Endothelial cell of umbilical vein (primary cell): Measurements from ENCODE around the gene NPDC1. TPM values are rescaled to one million over a fixed set of nuclear protein-coding genes. Genes with fewer than 3 reads are reported as not detected.
"Not testable (repeated sequence)": the region's sequence is repeated elsewhere in the genome, so short reads cannot be mapped to it uniquely, and the experiment has no call there.

Experiments used
- BruUV-seq: library from RNA; stranded (reverse); fragments of 400-500 nt; replicated peaks from 2 replicates; lab custom pipeline; 2021; lab: Mats Ljungman, UMichigan
- CTCF ChIA-PET: fragments of 300-600, 350-600 bp; sonication (Branson Sonifier 250); formaldehyde crosslinking; loops from one replicate; lab custom pipeline; 2021; ENCODE audit warnings: antibody characterized with exemption, inconsistent platforms; lab: Charles Lee
- POLR2A ChIA-PET: fragments of 300-600, 350-600 bp; sonication (Branson Sonifier 250); formaldehyde crosslinking; loops from one replicate; lab custom pipeline; 2021; ENCODE audit warnings: antibody characterized with exemption, inconsistent platforms; lab: Charles Lee
- DNase-seq: peaks from one replicate; pipeline ENCODE4 v3.0.0-alpha.2; 2011; ENCODE audit warnings: low read depth, low spot score
- FAIRE-seq: peaks from 2 replicates; lab custom pipeline; 2011; peaks lifted over from hg19 to GRCh38; lab: Jason Lieb, UNC
- H2AFZ ChIP-seq: 2 replicates; pipeline ENCODE4 v1.6.0; 2012; ENCODE audit warnings: low read depth, low read length, control low read depth, inconsistent platforms
- H3K27ac ChIP-seq: 2 replicates; pipeline ENCODE4 v1.5.1; 2011; ENCODE audit warnings: low read depth, mild to moderate bottlenecking, control low read depth, low read length, moderate library complexity; ENCODE audit not compliant: insufficient read depth
- H3K27me3 ChIP-seq, 2 experiments: 2 replicates each; pipeline versions ENCODE4 v1.6.0 to v1.6.1; 2011; ENCODE audit warnings: low read length in 2 of 2, mixed read lengths in 1 of 2; ENCODE audit not compliant: control insufficient read depth in 2 of 2, insufficient read depth in 2 of 2
- H3K36me3 ChIP-seq, 2 experiments: 2 replicates in 1 of 2; 3 replicates in 1 of 2; pipeline ENCODE4 v1.5.1; 2011; ENCODE audit warnings: low read length in 2 of 2, mild to moderate bottlenecking in 1 of 2, moderate library complexity in 1 of 2; ENCODE audit not compliant: control insufficient read depth in 2 of 2, insufficient read depth in 2 of 2; ENCODE audit errors: extremely low read depth in 1 of 2
- H3K4me1 ChIP-seq: 3 replicates; pipeline ENCODE4 v1.5.1; 2011; ENCODE audit warnings: mild to moderate bottlenecking, low read length; ENCODE audit not compliant: control insufficient read depth, insufficient read depth; ENCODE audit errors: extremely low read depth
- H3K4me2 ChIP-seq: 2 replicates; pipeline ENCODE4 v1.6.1; 2011; ENCODE audit warnings: low read length, control low read depth, mixed read lengths; ENCODE audit not compliant: insufficient read depth
- H3K4me3 ChIP-seq, 3 experiments: fragments of 200-600 bp in 1 of 3; sonication (generic), shearing (Covaris generic) in 1 of 3; replicated peaks in 1 of 3; 2 replicates each; pipeline ENCODE4 v1.5.1; 2011 to 2016; ENCODE audit warnings: control low read depth in 3 of 3, low read length in 3 of 3, mild to moderate bottlenecking in 2 of 3, inconsistent platforms in 1 of 3, low read depth in 1 of 3, moderate library complexity in 1 of 3; ENCODE audit not compliant: insufficient read depth in 1 of 3
- H3K79me2 ChIP-seq: 2 replicates; pipeline ENCODE4 v1.6.0; 2012; ENCODE audit warnings: low read length, inconsistent platforms; ENCODE audit not compliant: control insufficient read depth, insufficient read depth
- H3K9ac ChIP-seq: replicated peaks from 2 replicates; pipeline ENCODE3; 2011; ENCODE audit warnings: low read length, control low read depth; ENCODE audit not compliant: insufficient read depth; ENCODE audit errors: extremely low read depth
- H3K9me1 ChIP-seq: replicated peaks from 3 replicates; pipeline ENCODE4 v1.6.0; 2011; ENCODE audit warnings: mild to moderate bottlenecking, low read length; ENCODE audit not compliant: control insufficient read depth, insufficient read depth; ENCODE audit errors: extremely low read depth
- H3K9me3 ChIP-seq: replicated peaks from 2 replicates; pipeline ENCODE4 v1.5.1; 2012; ENCODE audit warnings: low read length, inconsistent platforms; ENCODE audit not compliant: control insufficient read depth, insufficient read depth
- H4K20me1 ChIP-seq: replicated peaks from 2 replicates; pipeline ENCODE3; 2011; ENCODE audit warnings: mild to moderate bottlenecking, low read length; ENCODE audit not compliant: control insufficient read depth, insufficient read depth; ENCODE audit errors: extremely low read depth
- EZH2 ChIP-seq: IDR thresholded peaks from 2 replicates; pipeline ENCODE4 v1.6.1; 2012; ENCODE audit warnings: borderline replicate concordance, low read depth, mild to moderate bottlenecking, moderate library complexity, low read length, inconsistent platforms; ENCODE audit not compliant: severe bottlenecking
- FOS ChIP-seq: IDR thresholded peaks from 2 replicates; pipeline ENCODE4 v1.6.1; 2011; ENCODE audit warnings: mild to moderate bottlenecking, low read length, moderate library complexity, borderline replicate concordance; ENCODE audit not compliant: insufficient read depth
- JUN ChIP-seq: IDR thresholded peaks from 2 replicates; pipeline ENCODE4 v1.6.1; 2011; ENCODE audit warnings: borderline replicate concordance, low read depth; ENCODE audit not compliant: insufficient read length, insufficient read depth
- MYC ChIP-seq: IDR thresholded peaks from one replicate; pipeline ENCODE4 v1.6.1; 2011; ENCODE audit warnings: mild to moderate bottlenecking, low read depth, low read length
- POLR2A ChIP-seq: IDR thresholded peaks from 2 replicates; pipeline ENCODE4 v1.6.1; 2012; ENCODE audit warnings: low read depth, mild to moderate bottlenecking, control low read depth, low read length
- POLR2AphosphoS5 ChIP-seq: IDR thresholded peaks from 2 replicates; pipeline ENCODE4 v1.6.1; 2012; ENCODE audit warnings: low read depth, mild to moderate bottlenecking, control low read depth, low read length, moderate library complexity; ENCODE audit not compliant: insufficient read depth
- dilution Hi-C: fragments of 300-500 bp; cut with MboI; formaldehyde crosslinking; loops from one replicate; pipeline ENCODE4 v1.15.0; 2019; ENCODE audit warnings: low sequenced_read_pairs; ENCODE audit not compliant: extremely low pct_ligation_motif_present
- intact Hi-C: fragments of 100-400 bp; cut with micrococcal nuclease; formaldehyde crosslinking; loops from one replicate; pipeline ENCODE4 v1.10.0; 2022
- polyA plus RNA-seq, 4 experiments: library from polyadenylated mRNA; depleted of rRNA in 3 of 4; stranded (reverse) in 3 of 4; unstranded in 1 of 4; fragments of >200 nt; gene quantifications; 2 replicates each; pipeline versions ENCODE4 v1.2.1 to v1.2.3, GENCODE V29; 2011 to 2012; ENCODE audit warnings: missing spikeins in 1 of 4
- total RNA-seq: library from RNA; stranded (reverse); gene quantifications from 2 replicates; pipeline ENCODE4 v1.2.3, GENCODE V29; 2021
- TF ChIP-seq, protein P1 (sequence below), 2 donors: IDR thresholded peaks; 1 replicate in 1 of 2; 2 replicates in 1 of 2; pipeline ENCODE4 v1.5.1; 2011; ENCODE audit warnings: low read length in 2 of 2, mild to moderate bottlenecking in 2 of 2, moderate library complexity in 2 of 2, control low read depth in 1 of 2, inconsistent platforms in 1 of 2, low read depth in 1 of 2; ENCODE audit not compliant: insufficient read depth in 1 of 2; ENCODE audit errors: extremely low read depth in 1 of 2
- TF ChIP-seq, protein P2 (sequence below): IDR thresholded peaks from 2 replicates; pipeline ENCODE4 v1.6.1; 2011; ENCODE audit not compliant: insufficient read depth, insufficient read length

NPDC1 gene
- total and polyA plus RNA-seq, 2 donors (not counting 3 experiments of a cell fraction or from before 2014, with no cell fraction given): 115 to 181 TPM

DNA sequence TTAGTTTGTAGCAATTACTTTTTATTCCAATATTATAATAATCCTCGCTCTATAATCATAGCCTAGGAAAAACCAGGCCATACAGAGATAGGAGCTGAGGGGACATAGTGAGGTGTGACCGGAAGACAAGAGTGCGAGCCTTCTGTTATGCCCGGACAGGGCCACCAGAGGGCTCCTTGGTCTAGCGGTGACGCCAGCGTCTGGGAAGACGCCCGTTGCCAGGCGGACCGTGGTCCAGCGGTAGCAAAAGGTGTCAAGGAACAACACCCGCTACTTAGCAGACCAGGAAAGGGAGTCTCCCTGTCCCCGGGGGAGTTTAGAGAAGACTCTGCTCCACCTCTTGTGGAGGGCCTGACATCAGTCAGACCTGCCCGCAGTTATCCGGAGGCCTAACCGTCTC, 41.7 kb downstream of the NPDC1 start:
- DNase-seq, H3K9me1 ChIP-seq, H3K4me2 ChIP-seq, H3K4me1 ChIP-seq, H4K20me1 ChIP-seq, H3K4me3 ChIP-seq, H3K27ac ChIP-seq, H3K79me2 ChIP-seq, dilution Hi-C loops, POLR2A ChIA-PET, BruUV-seq, H3K36me3 ChIP-seq, H2AFZ ChIP-seq, FAIRE-seq, H3K27me3 ChIP-seq, intact Hi-C loops, H3K9ac ChIP-seq, H3K9me3 ChIP-seq: not testable (repeated sequence)
- TF ChIP-seq, protein P1, sequence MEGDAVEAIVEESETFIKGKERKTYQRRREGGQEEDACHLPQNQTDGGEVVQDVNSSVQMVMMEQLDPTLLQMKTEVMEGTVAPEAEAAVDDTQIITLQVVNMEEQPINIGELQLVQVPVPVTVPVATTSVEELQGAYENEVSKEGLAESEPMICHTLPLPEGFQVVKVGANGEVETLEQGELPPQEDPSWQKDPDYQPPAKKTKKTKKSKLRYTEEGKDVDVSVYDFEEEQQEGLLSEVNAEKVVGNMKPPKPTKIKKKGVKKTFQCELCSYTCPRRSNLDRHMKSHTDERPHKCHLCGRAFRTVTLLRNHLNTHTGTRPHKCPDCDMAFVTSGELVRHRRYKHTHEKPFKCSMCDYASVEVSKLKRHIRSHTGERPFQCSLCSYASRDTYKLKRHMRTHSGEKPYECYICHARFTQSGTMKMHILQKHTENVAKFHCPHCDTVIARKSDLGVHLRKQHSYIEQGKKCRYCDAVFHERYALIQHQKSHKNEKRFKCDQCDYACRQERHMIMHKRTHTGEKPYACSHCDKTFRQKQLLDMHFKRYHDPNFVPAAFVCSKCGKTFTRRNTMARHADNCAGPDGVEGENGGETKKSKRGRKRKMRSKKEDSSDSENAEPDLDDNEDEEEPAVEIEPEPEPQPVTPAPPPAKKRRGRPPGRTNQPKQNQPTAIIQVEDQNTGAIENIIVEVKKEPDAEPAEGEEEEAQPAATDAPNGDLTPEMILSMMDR (IDR thresholded peaks at IDR 0.05; ENCODE audit: extremely low read depth in 1 of 2, insufficient read depth in 1 of 2, low read depth in 1 of 2, low read length in 2 of 2): peak; percentile 7 to 27
- CTCF ChIA-PET: interaction anchor here (1.6 kb wide), 1 partner anchor 25 kb away, joined by 6 read pairs; no protein-coding TSS in a partner anchor

DNA sequence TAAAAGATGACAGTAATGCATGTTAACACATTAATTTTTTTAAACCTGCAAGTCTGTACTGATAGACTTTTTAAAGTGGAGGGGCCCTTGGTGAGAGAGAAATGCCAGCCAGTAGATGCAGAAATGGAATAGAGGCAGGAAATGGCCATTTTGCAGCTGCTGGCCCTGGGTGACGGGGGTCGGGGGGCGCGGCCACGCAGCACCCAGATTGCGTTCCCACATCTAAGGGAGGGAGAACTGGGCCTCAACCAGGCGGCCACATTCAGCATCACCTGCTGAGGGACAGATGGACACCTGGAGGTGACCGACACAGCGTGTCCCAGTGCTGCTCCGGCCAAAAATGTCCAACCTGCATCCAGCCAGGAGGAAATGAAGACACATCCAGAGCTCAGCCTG, 43.3 kb downstream of the NPDC1 start:
- H3K9ac ChIP-seq: no peak overlapping the region
- intact Hi-C loops: no loop called here
- no peaks in the 10 kb centered on the region for H3K27me3 ChIP-seq
- CTCF ChIA-PET: interaction anchor here (0.8 kb wide), 1 partner anchor 32 kb away, joined by 3 read pairs; no protein-coding TSS in a partner anchor
- H3K36me3 ChIP-seq: no peaks in the 10 kb centered on the region
- H3K4me1 ChIP-seq: peaks cover 9% of the 10 kb centered on the region
- H3K4me3 ChIP-seq: no peak overlapping the region
- TF ChIP-seq FOS (no peak), MYC (no peak), POLR2A (no peak), POLR2AphosphoS5 (no peak), EZH2 (no peak), JUN (no peak)
- TF ChIP-seq, protein P1 (IDR thresholded peaks at IDR 0.05; ENCODE audit: extremely low read depth in 1 of 2, insufficient read depth in 1 of 2, low read depth in 1 of 2, low read length in 2 of 2): no peak
- TF ChIP-seq, protein P2, sequence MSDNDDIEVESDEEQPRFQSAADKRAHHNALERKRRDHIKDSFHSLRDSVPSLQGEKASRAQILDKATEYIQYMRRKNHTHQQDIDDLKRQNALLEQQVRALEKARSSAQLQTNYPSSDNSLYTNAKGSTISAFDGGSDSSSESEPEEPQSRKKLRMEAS: no peak
- H4K20me1 ChIP-seq: no peaks in the 10 kb centered on the region
- H2AFZ ChIP-seq: no peak overlapping the region
- no peaks in the 10 kb centered on the region for H3K9me1 ChIP-seq
- POLR2A ChIA-PET: no interaction called here
- dilution Hi-C loops: no loop called here
- no TSS peak for BruUV-seq
- no peaks in the 10 kb centered on the region for H3K79me2 ChIP-seq
- no peaks in the 10 kb centered on the region for H3K9me3 ChIP-seq
- FAIRE-seq (no peak), DNase-seq (no peak)
- H3K4me2 ChIP-seq: no peak overlapping the region
- H3K27ac ChIP-seq: no peak overlapping the region
